ENCODE data around the gene DZIP1.

DNA sequence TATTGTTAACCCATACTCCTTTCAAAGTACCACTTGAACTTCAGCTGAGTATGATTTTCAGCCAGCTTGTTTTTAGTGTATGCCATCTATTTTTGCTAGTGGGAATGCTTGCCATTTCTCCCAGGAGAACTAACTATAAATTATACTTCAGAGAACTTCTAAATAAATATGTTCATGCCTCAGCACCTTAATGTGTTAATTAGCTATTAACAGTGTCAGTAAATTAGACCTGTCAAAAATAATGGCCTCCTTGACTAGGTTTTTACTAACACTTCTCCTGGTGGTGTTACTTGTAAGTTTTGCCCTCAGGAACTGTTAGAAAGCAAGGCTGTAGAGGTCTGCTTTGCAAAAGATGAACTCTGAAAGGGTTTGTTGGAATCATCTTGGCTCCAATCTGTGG, 87.5 kb downstream of the DZIP1 start:
- no peak for TF ChIP-seq POLR2AphosphoS5 (IDR thresholded peaks at IDR 0.05; ENCODE audit: low read depth, low read length)
- no peak for TF ChIP-seq TAF1 (IDR thresholded peaks at IDR 0.05; ENCODE audit: borderline replicate concordance, insufficient read depth, low read length)
- no peak for TF ChIP-seq REST (IDR thresholded peaks at IDR 0.05; ENCODE audit: insufficient read depth in 1 of 2, low read depth in 2 of 2, low read length in 2 of 2)

Measured in PFSK-1 (cell line).